H1 (cell line): ENCODE measurements around the gene C18orf63. TPM values are rescaled to one million over a fixed set of nuclear protein-coding genes. Genes with fewer than 3 reads are reported as not detected.

Experiments
- CTCF ChIA-PET: fragments of 300-600 bp; sonication (Branson Sonifier 250); formaldehyde crosslinking; loops from one replicate; lab custom pipeline; 2021; ENCODE audit not compliant: partially characterized antibody; lab: Charles Lee
- POLR2A ChIA-PET: fragments of 300-600 bp; sonication (Branson Sonifier 250); formaldehyde crosslinking; loops from one replicate; lab custom pipeline; 2021; ENCODE audit warnings: inconsistent platforms; ENCODE audit not compliant: partially characterized antibody; lab: Charles Lee
- DNase-seq, 2 experiments: peaks; one replicate each; pipeline versions ENCODE4 v3.0.0 to v3.0.0-alpha.2; 2010 to 2022; ENCODE audit warnings: low spot score in 2 of 2, low read depth in 1 of 2, mixed read lengths in 1 of 2
- FAIRE-seq: peaks from 2 replicates; lab custom pipeline; 2011; peaks lifted over from hg19 to GRCh38; lab: Jason Lieb, UNC
- H2AFZ ChIP-seq: 2 replicates; pipeline ENCODE4 v1.8.1; 2012; ENCODE audit warnings: low read length, inconsistent platforms
- H2AK5ac ChIP-seq: 2 replicates; pipeline ENCODE4 v1.6.1; 2013; ENCODE audit warnings: low read depth, low read length
- H2BK120ac ChIP-seq: replicated peaks from 2 replicates; pipeline ENCODE3; 2013; ENCODE audit warnings: low read depth, low read length, inconsistent platforms
- H2BK12ac ChIP-seq: 2 replicates; pipeline ENCODE4 v1.6.1; 2013; ENCODE audit warnings: low read depth, low read length
- H2BK15ac ChIP-seq: 2 replicates; pipeline ENCODE4 v1.6.1; 2013; ENCODE audit warnings: low read length
- H2BK20ac ChIP-seq: 2 replicates; pipeline ENCODE4 v1.6.1; 2013; ENCODE audit warnings: low read length
- H2BK5ac ChIP-seq: 2 replicates; pipeline ENCODE4 v1.6.1; 2013; ENCODE audit warnings: low read depth, low read length
- H3K14ac ChIP-seq: 2 replicates; pipeline ENCODE4 v1.6.1; 2013; ENCODE audit warnings: inconsistent platforms; ENCODE audit not compliant: insufficient read length
- H3K18ac ChIP-seq: 2 replicates; pipeline ENCODE4 v1.6.1; 2013; ENCODE audit warnings: low read length; ENCODE audit errors: extremely low read depth
- H3K23ac ChIP-seq: 2 replicates; pipeline ENCODE4 v1.6.1; 2013; ENCODE audit warnings: inconsistent platforms; ENCODE audit not compliant: insufficient read length
- H3K23me2 ChIP-seq: 2 replicates; pipeline ENCODE4 v1.6.1; 2013; ENCODE audit warnings: low read depth, low read length
- H3K27ac ChIP-seq: 2 replicates; pipeline ENCODE4 v1.6.1; 2011; ENCODE audit warnings: low read depth, low read length, inconsistent platforms
- H3K27me3 ChIP-seq, 4 experiments: replicated peaks in 1 of 4; 1 replicate in 1 of 4; 2 replicates in 3 of 4; pipeline versions ENCODE4 v1.6.1 to v1.8.1; 2011 to 2013; ENCODE audit warnings: low read length in 3 of 4, mild to moderate bottlenecking in 3 of 4, inconsistent platforms in 2 of 4, mixed read lengths in 2 of 4, moderate library complexity in 1 of 4; ENCODE audit not compliant: control insufficient read depth in 3 of 4, insufficient read depth in 3 of 4; ENCODE audit errors: extremely low read depth in 1 of 4
- H3K36me3 ChIP-seq, 4 experiments: 2 replicates each; pipeline versions ENCODE4 v1.6.1 to v1.8.1; 2011 to 2013; ENCODE audit warnings: mild to moderate bottlenecking in 4 of 4, low read length in 3 of 4, moderate library complexity in 2 of 4, control low read depth in 1 of 4, inconsistent platforms in 1 of 4; ENCODE audit not compliant: insufficient read depth in 4 of 4, control insufficient read depth in 2 of 4
- H3K4ac ChIP-seq: replicated peaks from 2 replicates; pipeline ENCODE3; 2013; ENCODE audit warnings: low read length, low read depth, mixed read lengths, inconsistent platforms; ENCODE audit not compliant: insufficient read length
- H3K4me1 ChIP-seq, 4 experiments: replicated peaks in 1 of 4; 1 replicate in 1 of 4; 2 replicates in 3 of 4; pipeline versions ENCODE4 v1.6.1 to v1.8.1; 2011 to 2013; ENCODE audit warnings: low read length in 3 of 4, inconsistent platforms in 2 of 4, mixed read lengths in 1 of 4; ENCODE audit not compliant: insufficient read depth in 4 of 4, control insufficient read depth in 3 of 4
- H3K4me2 ChIP-seq, 2 experiments: 2 replicates each; pipeline versions ENCODE4 v1.6.1 to v1.8.1; 2011 to 2013; ENCODE audit warnings: low read depth in 2 of 2, low read length in 2 of 2, control low read depth in 1 of 2, inconsistent platforms in 1 of 2, mild to moderate bottlenecking in 1 of 2; ENCODE audit not compliant: insufficient read depth in 1 of 2
- H3K4me3 ChIP-seq, 4 experiments: fragments of 200-600, 300-600 bp in 1 of 4; sonication (generic), shearing (Covaris generic), sonication (Bioruptor Twin) in 1 of 4; 2 replicates each; pipeline versions ENCODE4 v1.5.1 to v1.8.1; 2011 to 2016; ENCODE audit warnings: low read length in 4 of 4, low read depth in 3 of 4, control low read depth in 2 of 4, inconsistent platforms in 2 of 4, mild to moderate bottlenecking in 2 of 4, mixed read lengths in 1 of 4, moderate library complexity in 1 of 4; ENCODE audit not compliant: insufficient read depth in 2 of 4; ENCODE audit errors: extremely low read depth in 1 of 4
- H3K56ac ChIP-seq: replicated peaks from 2 replicates; pipeline ENCODE3; 2013; ENCODE audit warnings: low read depth, mild to moderate bottlenecking, mixed read lengths, low read length, inconsistent platforms; ENCODE audit not compliant: insufficient read length
- H3K79me1 ChIP-seq: 2 replicates; pipeline ENCODE4 v1.6.1; 2013; ENCODE audit warnings: low read depth, low read length, control low read depth
- H3K79me2 ChIP-seq, 2 experiments: 2 replicates each; pipeline versions ENCODE4 v1.6.1 to v1.8.1; 2012 to 2013; ENCODE audit warnings: low read length in 2 of 2, mild to moderate bottlenecking in 2 of 2, inconsistent platforms in 1 of 2; ENCODE audit not compliant: insufficient read depth in 2 of 2, control insufficient read depth in 1 of 2
- H3K9ac ChIP-seq, 4 experiments: replicated peaks in 1 of 4; 1 replicate in 1 of 4; 2 replicates in 3 of 4; pipeline versions ENCODE4 v1.6.1 to v1.8.1; 2011 to 2013; ENCODE audit warnings: low read depth in 3 of 4, low read length in 3 of 4, control low read depth in 2 of 4, mild to moderate bottlenecking in 2 of 4, moderate library complexity in 2 of 4, inconsistent platforms in 1 of 4; ENCODE audit errors: extremely low read depth in 1 of 4
- H3K9me3 ChIP-seq, 2 experiments: 2 replicates each; pipeline versions ENCODE4 v1.6.1 to v1.8.1; 2012 to 2013; ENCODE audit warnings: mild to moderate bottlenecking in 2 of 2, moderate library complexity in 2 of 2, control low read depth in 1 of 2, inconsistent platforms in 1 of 2, low read depth in 1 of 2, low read length in 1 of 2, mixed read lengths in 1 of 2; ENCODE audit not compliant: insufficient read depth in 2 of 2
- H4K20me1 ChIP-seq, 2 experiments: replicated peaks in 1 of 2; 2 replicates each; pipeline versions ENCODE3 to v1.8.1; 2011 to 2013; ENCODE audit warnings: inconsistent platforms in 2 of 2, low read length in 2 of 2, mild to moderate bottlenecking in 1 of 2; ENCODE audit not compliant: insufficient read depth in 2 of 2, control insufficient read depth in 1 of 2
- H4K5ac ChIP-seq: 2 replicates; pipeline ENCODE4 v1.6.1; 2013; ENCODE audit warnings: low read length, low read depth, mixed read lengths, inconsistent platforms; ENCODE audit not compliant: insufficient read length
- H4K8ac ChIP-seq: 2 replicates; pipeline ENCODE4 v1.8.0; 2013; ENCODE audit warnings: mild to moderate bottlenecking, moderate library complexity, low read length, inconsistent platforms; ENCODE audit not compliant: insufficient read depth; ENCODE audit errors: extremely low read depth
- H4K91ac ChIP-seq: replicated peaks from 2 replicates; pipeline ENCODE3; 2013; ENCODE audit warnings: low read length, mixed read lengths, inconsistent platforms; ENCODE audit not compliant: insufficient read length
- CEBPB ChIP-seq: IDR thresholded peaks from 2 replicates; pipeline ENCODE4 v1.6.1; 2012; ENCODE audit warnings: low read depth, low read length
- CREB1 ChIP-seq: IDR thresholded peaks from 2 replicates; pipeline ENCODE4 v1.6.1; 2012; ENCODE audit warnings: inconsistent platforms
- NANOG ChIP-seq: IDR thresholded peaks from 2 replicates; pipeline ENCODE4 v1.6.1; 2011; ENCODE audit warnings: low read length, low read depth, mild to moderate bottlenecking, inconsistent platforms; ENCODE audit not compliant: insufficient read depth, poor library complexity, severe bottlenecking
- RNF2 ChIP-seq: fragments of 200-900, 300-1000 bp; sonication (generic); IDR thresholded peaks from 2 replicates; pipeline ENCODE4 v1.7.1; 2016; ENCODE audit warnings: borderline replicate concordance, low read depth, mild to moderate bottlenecking, antibody characterized with exemption, low read length; ENCODE audit not compliant: poor library complexity, severe bottlenecking; ENCODE audit errors: missing control alignments
- TBP ChIP-seq: IDR thresholded peaks from 2 replicates; pipeline ENCODE4 v1.6.1; 2011; ENCODE audit warnings: low read depth, low read length, improper control_type of control experiment
- WGBS, 2 experiments: shearing (Covaris generic) in 1 of 2; methylation state at CpG; one replicate each; pipeline versions ENCODE4 v1.1.6 to v1.1.7; 2013 to 2015; ENCODE audit warnings: low lambda C conversion rate in 2 of 2, mixed read lengths in 2 of 2, inconsistent platforms in 1 of 2, low coverage in 1 of 2, missing lambda C conversion rate in 1 of 2; ENCODE audit not compliant: insufficient replicate concordance in 2 of 2, insufficient coverage in 1 of 2, insufficient read length in 1 of 2; ENCODE audit errors: extremely low coverage in 1 of 2, missing lambda C conversion rate in 1 of 2; 5-methylcytosine and 5-hydroxymethylcytosine counted together
- polyA plus RNA-seq, 7 experiments: library from polyadenylated mRNA; depleted of rRNA in 3 of 7; stranded (reverse) in 5 of 7; unstranded in 2 of 7; fragments of >200 nt in 5 of 7; fragments of 200-250 nt in 2 of 7; gene quantifications; 1 replicate in 5 of 7; 2 replicates in 1 of 7; 4 replicates in 1 of 7; pipeline versions ENCODE4 v1.2.1 to v1.2.3, GENCODE V29; 2011 to 2013; ENCODE audit warnings: missing spikeins in 2 of 7, mixed read lengths in 2 of 7
- total RNA-seq: library from RNA; stranded (reverse); fragmentation: NEBNext Ultra II Directional; extraction: Animal tissue kit (Norgen Biotek cat#: 25700); gene quantifications from 2 replicates; pipeline ENCODE4 v1.2.1, GENCODE V29; 2021

The C18orf63 gene
- total and polyA plus RNA-seq, 2 of the 8 experiments (the other 6 are each of a cell fraction or from before 2014, with no cell fraction given) = not detected

GRCh38 chr18:74294526-74294925 is 21.1 kb upstream of the C18orf63 start:
- no peak overlapping the region for H4K5ac ChIP-seq
- no peak for TF ChIP-seq CREB1
- TF ChIP-seq TBP = no peak
- no peak for TF ChIP-seq CEBPB
- TF ChIP-seq NANOG = no peak
- TF ChIP-seq RNF2 = no peak
- no peak overlapping the region for H3K23ac ChIP-seq
- WGBS, 2 experiments = 97% methylated on average over 8 of the region's 8 CpGs; no CpG with 5 or more reads in 1 of the 2 experiments
- H4K20me1 ChIP-seq = no peaks in the 10 kb centered on the region
- no peak for DNase-seq
- ChIA-PET CTCF (interaction anchor here (1.0 kb wide), 1 partner anchor 19 kb away, joined by 3 read pairs; no protein-coding TSS in a partner anchor), POLR2A (no interaction called here)
- H2BK20ac ChIP-seq = no peak overlapping the region
- no peaks in the 10 kb centered on the region; the same call in 1 of the 2 replicates for H3K79me1 ChIP-seq
- no peak overlapping the region for H3K9ac ChIP-seq
- no peak overlapping the region for H3K4ac ChIP-seq
- no peak overlapping the region for H3K56ac ChIP-seq
- H2BK12ac ChIP-seq = no peak overlapping the region
- H3K36me3 ChIP-seq = no peaks in the 10 kb centered on the region; a peak in 1 of 8 replicates
- H3K27ac ChIP-seq = no peak overlapping the region
- no peak overlapping the region for H2BK120ac ChIP-seq
- H3K23me2 ChIP-seq = peaks cover 8% of the 10 kb centered on the region; the same call in 1 of the 2 replicates
- no peak overlapping the region for H4K91ac ChIP-seq
- H3K9me3 ChIP-seq = peaks cover 0 to 10% of the 10 kb centered on the region in 2 experiments; a peak in 2 of 4 replicates
- no peak overlapping the region for H2BK5ac ChIP-seq
- H3K14ac ChIP-seq = no peak overlapping the region
- no peak overlapping the region for H4K8ac ChIP-seq
- no peak overlapping the region for H3K4me3 ChIP-seq
- H2AFZ ChIP-seq = no peak overlapping the region
- no peak overlapping the region for H2BK15ac ChIP-seq
- peaks cover 0 to 15% of the 10 kb centered on the region in 2 experiments; a peak in 2 of 4 replicates for H3K79me2 ChIP-seq
- no peak for FAIRE-seq
- peaks cover 0 to 2% (median under 1%) of the 10 kb centered on the region in 4 experiments; a peak in 1 of 7 replicates for H3K4me1 ChIP-seq
- no peak overlapping the region for H3K18ac ChIP-seq
- no peak overlapping the region for H2AK5ac ChIP-seq
- H3K4me2 ChIP-seq = no peak overlapping the region
- no peaks in the 10 kb centered on the region for H3K27me3 ChIP-seq
